ENCODE measurements around the gene GCAT. TPM values are rescaled to one million over a fixed set of nuclear protein-coding genes. Genes with fewer than 3 reads are reported as not detected.

Gene GCAT
- total and polyA plus RNA-seq, 2 experiments from 2014 or later: 20.2 to 40.0 TPM

DNA sequence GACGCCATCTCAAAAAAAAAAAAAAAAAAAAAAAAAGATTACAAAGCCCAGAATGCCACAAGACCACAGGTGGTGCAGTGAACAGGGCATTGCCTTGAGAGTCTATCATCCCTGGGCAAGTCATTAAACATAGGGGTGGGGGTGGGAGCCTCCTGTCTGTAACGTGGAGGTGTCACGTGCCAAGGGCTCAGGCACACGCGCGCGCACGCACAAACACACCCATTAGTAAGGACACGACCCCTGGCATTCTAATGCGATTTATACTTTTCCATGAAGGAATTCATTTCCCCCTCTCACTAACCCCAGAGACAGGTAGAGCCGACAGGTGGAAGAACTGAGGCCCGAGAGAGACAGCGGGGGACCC lies 5.8 kb upstream of the GCAT start:
- H3K9me2 ChIP-seq (replicated peaks; ENCODE audit: insufficient read depth): no peaks in the 10 kb centered on the region
- H3K4me3 ChIP-seq: peak overlapping the region; percentile 81
- peaks cover 7% of the 10 kb centered on the region for H4K20me1 ChIP-seq (ENCODE audit: insufficient read depth, poor library complexity, severe bottlenecking)
- peak overlapping the region; percentile 67 for H3K27ac ChIP-seq
- peak overlapping the region; percentile 93 for H3K4me2 ChIP-seq
- 4% methylated on average over 13 of the region's 13 CpGs for WGBS (ENCODE audit: low lambda C conversion rate, missing lambda C conversion rate)
- peak overlapping the region; percentile 74 for H2AFZ ChIP-seq
- no peaks in the 10 kb centered on the region for H3K27me3 ChIP-seq
- H3K36me3 ChIP-seq (replicated peaks; ENCODE audit: insufficient read depth, low read depth): no peaks in the 10 kb centered on the region
- H3K4me1 ChIP-seq (ENCODE audit: insufficient read depth): peaks cover 19% of the 10 kb centered on the region
- TF ChIP-seq EZH2phosphoT487 (IDR thresholded peaks at IDR 0.05; ENCODE audit: low read depth, severe bottlenecking, unreplicated experiment) (no peak), EZH2 (IDR thresholded peaks at IDR 0.05; ENCODE audit: borderline replicate concordance) (no peak)
- TF ChIP-seq, protein P1, sequence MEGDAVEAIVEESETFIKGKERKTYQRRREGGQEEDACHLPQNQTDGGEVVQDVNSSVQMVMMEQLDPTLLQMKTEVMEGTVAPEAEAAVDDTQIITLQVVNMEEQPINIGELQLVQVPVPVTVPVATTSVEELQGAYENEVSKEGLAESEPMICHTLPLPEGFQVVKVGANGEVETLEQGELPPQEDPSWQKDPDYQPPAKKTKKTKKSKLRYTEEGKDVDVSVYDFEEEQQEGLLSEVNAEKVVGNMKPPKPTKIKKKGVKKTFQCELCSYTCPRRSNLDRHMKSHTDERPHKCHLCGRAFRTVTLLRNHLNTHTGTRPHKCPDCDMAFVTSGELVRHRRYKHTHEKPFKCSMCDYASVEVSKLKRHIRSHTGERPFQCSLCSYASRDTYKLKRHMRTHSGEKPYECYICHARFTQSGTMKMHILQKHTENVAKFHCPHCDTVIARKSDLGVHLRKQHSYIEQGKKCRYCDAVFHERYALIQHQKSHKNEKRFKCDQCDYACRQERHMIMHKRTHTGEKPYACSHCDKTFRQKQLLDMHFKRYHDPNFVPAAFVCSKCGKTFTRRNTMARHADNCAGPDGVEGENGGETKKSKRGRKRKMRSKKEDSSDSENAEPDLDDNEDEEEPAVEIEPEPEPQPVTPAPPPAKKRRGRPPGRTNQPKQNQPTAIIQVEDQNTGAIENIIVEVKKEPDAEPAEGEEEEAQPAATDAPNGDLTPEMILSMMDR (IDR thresholded peaks at IDR 0.05; ENCODE audit: poor library complexity): no peak
- H3K9me3 ChIP-seq (ENCODE audit: low read depth): no peaks in the 10 kb centered on the region
- H3K79me2 ChIP-seq: peaks cover 17% of the 10 kb centered on the region
- DNase-seq (ENCODE audit: low spot score): peak; percentile 65

DNA sequence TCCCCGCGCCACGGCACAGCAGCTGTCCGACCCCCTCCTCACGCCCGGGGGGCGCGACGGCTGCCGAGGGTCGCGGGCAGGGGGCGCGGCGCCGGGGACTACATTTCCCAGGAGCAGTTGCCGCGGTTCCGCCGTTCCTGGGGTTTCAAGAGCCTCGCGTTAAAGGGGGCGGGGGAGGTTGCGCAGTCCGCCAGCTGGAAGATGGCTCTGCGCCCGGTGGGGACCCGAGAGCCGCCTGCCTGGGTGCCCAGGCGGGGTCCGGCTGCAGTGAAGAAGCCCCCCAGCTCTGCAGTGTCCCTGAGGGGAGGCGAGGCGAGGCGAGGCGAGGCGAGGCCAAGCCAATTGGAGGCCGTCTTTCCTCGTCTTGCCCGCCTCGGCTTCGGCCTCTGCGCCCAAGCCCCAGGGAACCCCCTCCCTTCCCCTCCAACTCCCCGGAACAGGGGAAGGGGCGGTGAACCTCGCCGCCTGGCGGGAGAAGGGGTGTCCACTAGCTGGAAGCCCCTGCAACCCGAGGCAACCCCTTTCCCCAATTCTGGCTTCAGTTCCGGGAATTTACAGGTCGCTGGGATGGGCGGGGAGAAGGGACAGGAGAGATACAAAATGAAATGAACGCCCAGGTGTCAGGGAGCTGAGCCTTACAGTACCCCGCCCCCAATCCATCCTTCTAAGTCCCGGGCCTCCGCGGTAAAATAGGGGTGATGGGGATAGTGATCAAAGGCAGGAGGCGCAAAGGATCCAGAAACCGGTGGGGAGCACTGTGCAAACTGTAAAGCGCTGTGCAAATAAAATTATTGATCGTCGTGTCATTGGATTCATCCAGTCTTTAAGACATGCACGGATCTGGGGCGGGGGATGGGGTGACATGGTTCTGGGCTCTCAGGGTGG lies 5.2 kb upstream of the GCAT start:
- no peaks in the 10 kb centered on the region for H3K36me3 ChIP-seq (replicated peaks; ENCODE audit: insufficient read depth, low read depth)
- H3K9me2 ChIP-seq (replicated peaks; ENCODE audit: insufficient read depth): no peaks in the 10 kb centered on the region
- H3K27me3 ChIP-seq: no peaks in the 10 kb centered on the region
- 2% methylated on average over 49 of the region's 63 CpGs for WGBS (ENCODE audit: low lambda C conversion rate, missing lambda C conversion rate)
- peak overlapping the region; percentile 93 for H3K4me2 ChIP-seq
- H3K9me3 ChIP-seq (ENCODE audit: low read depth): no peaks in the 10 kb centered on the region
- TF ChIP-seq EZH2 (IDR thresholded peaks at IDR 0.05; ENCODE audit: borderline replicate concordance): no peak
- TF ChIP-seq, protein P1 (IDR thresholded peaks at IDR 0.05; ENCODE audit: poor library complexity): peak; percentile 12
- peaks cover 19% of the 10 kb centered on the region for H3K4me1 ChIP-seq (ENCODE audit: insufficient read depth)
- H3K4me3 ChIP-seq: peak overlapping the region; percentile 81
- peaks cover 20% of the 10 kb centered on the region for H3K79me2 ChIP-seq
- H2AFZ ChIP-seq: peak overlapping the region; percentile 74
- H3K27ac ChIP-seq: peak overlapping the region; percentile 67
- peaks cover 7% of the 10 kb centered on the region for H4K20me1 ChIP-seq (ENCODE audit: insufficient read depth, poor library complexity, severe bottlenecking)
- DNase-seq (ENCODE audit: low spot score): peak; percentile 84

DNA sequence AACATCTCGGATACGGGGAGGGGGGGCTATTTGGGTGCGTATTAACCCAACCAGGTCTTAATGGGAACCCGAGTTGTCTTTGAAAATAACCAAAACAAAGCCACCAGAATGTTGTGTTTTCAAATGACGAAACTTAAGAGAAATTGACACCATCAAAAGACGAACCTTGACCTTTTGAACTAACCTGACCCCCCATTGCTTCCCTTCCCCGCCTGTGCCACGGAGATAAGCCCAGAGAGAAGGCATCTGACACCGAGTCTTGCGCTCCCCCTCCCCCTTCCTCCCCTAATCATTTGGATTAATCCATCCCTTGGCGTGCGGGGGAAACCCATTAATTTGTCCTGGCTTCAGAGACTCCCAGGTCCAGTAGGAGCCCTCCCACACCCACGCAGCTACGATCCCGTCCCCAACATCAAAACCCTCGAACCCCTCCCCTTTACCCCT lies 4.5 kb upstream of the GCAT start:
- Histone ChIP-seq H3K4me1 (ENCODE audit: insufficient read depth) (peaks cover 19% of the 10 kb centered on the region), H3K4me3 (peak overlapping the region; percentile 81), H3K9me2 (replicated peaks; ENCODE audit: insufficient read depth) (no peaks in the 10 kb centered on the region), H4K20me1 (ENCODE audit: insufficient read depth, poor library complexity, severe bottlenecking) (peaks cover 7% of the 10 kb centered on the region), H3K9me3 (ENCODE audit: low read depth) (no peaks in the 10 kb centered on the region), H3K36me3 (replicated peaks; ENCODE audit: insufficient read depth, low read depth) (no peaks in the 10 kb centered on the region), H3K79me2 (peaks cover 20% of the 10 kb centered on the region), H3K27me3 (no peaks in the 10 kb centered on the region), H3K4me2 (peak overlapping the region; percentile 93), H2AFZ (peak overlapping the region; percentile 74), H3K27ac (no peak overlapping the region)
- TF ChIP-seq EZH2 (IDR thresholded peaks at IDR 0.05; ENCODE audit: borderline replicate concordance) (no peak), EZH2phosphoT487 (IDR thresholded peaks at IDR 0.05; ENCODE audit: low read depth, severe bottlenecking, unreplicated experiment) (no peak)
- TF ChIP-seq, protein P1 (IDR thresholded peaks at IDR 0.05; ENCODE audit: poor library complexity): no peak
- no peak for DNase-seq (ENCODE audit: low spot score)
- 14% methylated on average over 14 of the region's 16 CpGs for WGBS (ENCODE audit: low lambda C conversion rate, missing lambda C conversion rate)
